T-cell (primary cell): ENCODE results near the gene C14orf132. TPM values are rescaled to one million over a fixed set of nuclear protein-coding genes. Genes with fewer than 3 reads are reported as not detected.

Source experiments
- ATAC-seq, 4 experiments: fragments of 200-7000 bp in 3 of 4; fragments of 150-1000 bp in 1 of 4; cut with Tn5 transposase; replicated peaks in 1 of 4; 1 replicate in 3 of 4; 2 replicates in 1 of 4; pipeline ENCODE4 v1.10.0; 2021; ENCODE audit warnings: moderate library complexity in 3 of 4, mild to moderate bottlenecking in 2 of 4, moderate number of reproducible peaks in 1 of 4
- CTCF ChIA-PET, 2 donors: fragments of 300-600 bp; sonication (Branson Sonifier 250); formaldehyde crosslinking; loops; one replicate each; lab custom pipeline; 2022; ENCODE audit warnings: antibody characterized with exemption in 2 of 2; lab: Charles Lee
- POLR2A ChIA-PET, 2 donors: fragments of 300-600 bp; sonication (Branson Sonifier 250); formaldehyde crosslinking; loops; one replicate each; lab custom pipeline; 2022; ENCODE audit warnings: antibody characterized with exemption in 2 of 2; lab: Charles Lee
- DNase-seq, 35 experiments: peaks; one replicate each; pipeline versions ENCODE4 v3.0.0 to v3.0.0-alpha.2; 2013 to 2023
- H3K27ac ChIP-seq: one replicate; pipeline ENCODE4 v1.5.1; 2013; ENCODE audit warnings: low read length
- H3K27me3 ChIP-seq, 2 experiments: replicated peaks in 1 of 2; 1 replicate in 1 of 2; 2 replicates in 1 of 2; pipeline versions ENCODE4 v1.6.1 to v1.7.0; 2013; ENCODE audit warnings: low read length in 1 of 2, mixed read lengths in 1 of 2; ENCODE audit not compliant: control insufficient read depth in 2 of 2, insufficient read depth in 2 of 2; ENCODE audit errors: extremely low read depth in 1 of 2
- H3K36me3 ChIP-seq, 2 donors: 1 replicate in 1 of 2; 2 replicates in 1 of 2; pipeline versions ENCODE4 v1.6.1 to v1.7.0; 2013; ENCODE audit warnings: low read length in 1 of 2; ENCODE audit not compliant: control insufficient read depth in 2 of 2, insufficient read depth in 1 of 2; ENCODE audit errors: extremely low read depth in 1 of 2
- H3K4me1 ChIP-seq, 2 experiments: 1 replicate in 1 of 2; 2 replicates in 1 of 2; pipeline versions ENCODE4 v1.6.1 to v1.7.0; 2013; ENCODE audit warnings: low read length in 2 of 2, mixed read lengths in 1 of 2; ENCODE audit not compliant: insufficient read depth in 2 of 2, control insufficient read depth in 1 of 2; ENCODE audit errors: extremely low read depth in 1 of 2
- H3K4me3 ChIP-seq, 2 donors: 1 replicate in 1 of 2; 2 replicates in 1 of 2; pipeline versions ENCODE4 v1.5.1 to v1.7.0; 2013; ENCODE audit warnings: mild to moderate bottlenecking in 2 of 2, low read length in 1 of 2, moderate library complexity in 1 of 2; ENCODE audit not compliant: control insufficient read depth in 1 of 2; ENCODE audit errors: extremely low read depth in 1 of 2
- H3K9me3 ChIP-seq: 2 replicates; pipeline ENCODE4 v1.7.0; 2013
- H3K27ac Mint-ChIP-seq, 2 donors: one replicate each; pipeline ENCODE4 v1.8.0; 2020 to 2021; ENCODE audit warnings: mild to moderate bottlenecking in 2 of 2, mixed read lengths in 2 of 2
- H3K27me3 Mint-ChIP-seq, 2 donors: one replicate each; pipeline ENCODE4 v1.8.0; 2021 to 2022; ENCODE audit warnings: mixed read lengths in 2 of 2
- H3K36me3 Mint-ChIP-seq: one replicate; pipeline ENCODE4 v1.8.0; 2021; ENCODE audit warnings: mixed read lengths
- H3K4me1 Mint-ChIP-seq, 3 donors: one replicate each; pipeline ENCODE4 v1.8.0; 2020 to 2022; ENCODE audit warnings: mixed read lengths in 3 of 3, mild to moderate bottlenecking in 1 of 3
- H3K4me3 Mint-ChIP-seq, 3 donors: one replicate each; pipeline ENCODE4 v1.8.0; 2020 to 2022; ENCODE audit warnings: mild to moderate bottlenecking in 3 of 3, mixed read lengths in 3 of 3, moderate library complexity in 3 of 3
- H3K9me3 Mint-ChIP-seq, 3 donors: one replicate each; pipeline ENCODE4 v1.8.0; 2020 to 2022; ENCODE audit warnings: mixed read lengths in 3 of 3
- WGBS: methylation state at CpG from one replicate; pipeline ENCODE4 v1.1.5; 2013; ENCODE audit warnings: missing lambda C conversion rate; ENCODE audit not compliant: insufficient coverage; 5-methylcytosine and 5-hydroxymethylcytosine counted together
- total RNA-seq, 35 experiments: library from RNA in 6 of 35; stranded (reverse) in 6 of 35; fragments of 120-200 nt in 1 of 35; gene quantifications; one replicate each; pipeline versions ENCODE4 v1.2.1 to v1.2.4 and lab custom pipeline; 2013 to 2026

Gene C14orf132
- total RNA-seq, 5 donors from 2014 or later (not counting 1 experiment from before 2014, with no cell fraction given) = 3.5 to 8.4 (median 5.2) TPM

DNA sequence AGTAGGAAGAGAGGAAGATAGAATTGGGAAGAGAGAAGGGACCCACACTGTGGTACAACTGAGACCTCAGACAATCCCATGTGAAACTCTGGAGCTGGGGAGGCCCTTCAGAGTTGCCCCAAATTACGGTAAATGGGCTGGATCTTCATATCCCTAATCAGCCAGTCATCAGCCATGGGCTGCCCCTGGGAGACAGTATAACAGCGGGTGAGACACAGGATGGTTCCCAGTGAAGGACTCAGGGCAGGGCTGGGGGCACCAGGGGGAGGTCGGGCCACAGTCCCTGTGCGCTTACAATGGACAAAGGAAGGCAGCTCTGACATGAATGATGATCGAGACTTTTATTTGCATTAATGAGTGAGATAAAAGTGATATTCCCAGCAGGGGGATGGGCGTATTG lies 91.2 kb downstream of the C14orf132 start:
- Histone ChIP-seq H3K27me3 (peaks cover 0 to 5% of the 10 kb centered on the region in 2 experiments), H3K27ac (no peak overlapping the region), H3K36me3 (no peaks in the 10 kb centered on the region), H3K9me3 (no peaks in the 10 kb centered on the region), H3K4me1 (peaks cover 18 to 22% of the 10 kb centered on the region in 2 experiments), H3K4me3 (no peak overlapping the region)
- peaks cover 8 to 26% of the 10 kb centered on the region in 2 donors for H3K27me3 Mint-ChIP-seq
- CTCF ChIA-PET = no interaction called here
- H3K27ac Mint-ChIP-seq = no peak overlapping the region
- H3K4me3 Mint-ChIP-seq = no peak overlapping the region
- WGBS = no CpG with 5 or more reads among the region's 6 CpGs
- H3K9me3 Mint-ChIP-seq = no peaks in the 10 kb centered on the region
- H3K4me1 Mint-ChIP-seq = peaks cover 19 to 33% (median 28%) of the 10 kb centered on the region in 3 donors
- POLR2A ChIA-PET = no interaction called here
- DNase-seq (no peak), ATAC-seq (no peak)
- H3K36me3 Mint-ChIP-seq = no peaks in the 10 kb centered on the region

GRCh38 chr14:96130854-96131253 lies 91.7 kb downstream of the C14orf132 start:
- Mint-ChIP-seq H3K9me3 (no peaks in the 10 kb centered on the region), H3K4me1 (peaks cover 14 to 28% (median 23%) of the 10 kb centered on the region in 3 donors), H3K27me3 (peaks cover 8 to 26% of the 10 kb centered on the region in 2 donors), H3K36me3 (no peaks in the 10 kb centered on the region), H3K4me3 (no peak overlapping the region), H3K27ac (no peak overlapping the region)
- H3K4me3 ChIP-seq = no peak overlapping the region
- ATAC-seq (no peak), DNase-seq (no peak)
- H3K27me3 ChIP-seq = peaks cover 0 to 5% of the 10 kb centered on the region in 2 experiments
- CTCF ChIA-PET = no interaction called here
- 38% methylated on average over 1 of the region's 2 CpGs for WGBS
- POLR2A ChIA-PET = no interaction called here
- no peak overlapping the region for H3K27ac ChIP-seq
- H3K9me3 ChIP-seq = no peaks in the 10 kb centered on the region
- no peaks in the 10 kb centered on the region for H3K36me3 ChIP-seq
- H3K4me1 ChIP-seq = peaks cover 13 to 17% of the 10 kb centered on the region in 2 experiments

DNA sequence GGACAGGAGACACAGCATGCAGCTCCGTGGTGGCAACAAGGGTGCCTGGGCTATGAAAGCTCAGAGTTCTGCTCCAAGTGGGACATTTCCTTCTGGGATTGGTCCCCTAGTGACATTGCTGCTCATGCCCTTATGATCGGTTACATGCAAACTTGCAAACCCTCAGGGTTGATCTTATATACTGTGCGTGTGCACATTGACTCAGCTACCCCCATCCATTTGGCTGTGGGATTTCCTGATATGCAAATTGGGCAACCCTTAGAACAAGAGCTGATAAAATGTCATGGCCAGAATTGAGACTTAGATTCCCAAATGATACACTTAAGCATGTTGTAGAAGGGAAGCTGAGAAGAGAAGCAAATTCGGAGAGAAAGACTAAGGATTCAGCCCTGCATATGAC lies 92.7 kb downstream of the C14orf132 start:
- H3K4me3 ChIP-seq = no peak overlapping the region
- no peak overlapping the region for H3K4me3 Mint-ChIP-seq
- ChIA-PET CTCF (interaction anchor here in 1 of 2 donors (0.6 kb wide), 1 partner anchor 1219 kb away, joined by 5 read pairs; no protein-coding TSS in a partner anchor), POLR2A (no interaction called here)
- H3K36me3 Mint-ChIP-seq = no peaks in the 10 kb centered on the region
- H3K27me3 Mint-ChIP-seq = peaks cover 8 to 26% of the 10 kb centered on the region in 2 donors
- H3K9me3 ChIP-seq = no peaks in the 10 kb centered on the region
- H3K36me3 ChIP-seq = no peaks in the 10 kb centered on the region
- no peak overlapping the region for H3K27ac ChIP-seq
- H3K27me3 ChIP-seq = peaks cover 0 to 5% of the 10 kb centered on the region in 2 experiments
- no peaks in the 10 kb centered on the region for H3K9me3 Mint-ChIP-seq
- DNase-seq (no peak), ATAC-seq (no peak)
- peaks cover 4 to 19% (median 13%) of the 10 kb centered on the region in 3 donors for H3K4me1 Mint-ChIP-seq
- WGBS = 38% methylated on average over 3 of the region's 4 CpGs
- H3K27ac Mint-ChIP-seq = no peak overlapping the region
- peaks cover 8 to 12% of the 10 kb centered on the region in 2 experiments for H3K4me1 ChIP-seq

- peaks cover 0 to 18% of the 10 kb centered on the region in 2 experiments for H3K27me3 ChIP-seq
- ChIA-PET POLR2A (no interaction called here), CTCF (interaction anchor here in 1 of 2 donors (0.6 kb wide), 1 partner anchor 605 kb away, joined by 8 read pairs; no protein-coding TSS in a partner anchor)
- no peaks in the 10 kb centered on the region for H3K36me3 ChIP-seq
- H3K4me1 ChIP-seq = no peaks in the 10 kb centered on the region
- no peak for DNase-seq
- H3K9me3 ChIP-seq = no peaks in the 10 kb centered on the region
- Mint-ChIP-seq H3K36me3 (no peaks in the 10 kb centered on the region), H3K27me3 (peaks cover 8 to 26% of the 10 kb centered on the region in 2 donors), H3K4me3 (no peak overlapping the region), H3K27ac (no peak overlapping the region), H3K4me1 (peaks cover 0 to 2% (median 0%) of the 10 kb centered on the region in 3 donors), H3K9me3 (peaks cover 7 to 8% (median 7%) of the 10 kb centered on the region in 3 donors)
- H3K4me3 ChIP-seq = no peak overlapping the region
- no peak for ATAC-seq
- no peak overlapping the region for H3K27ac ChIP-seq
- WGBS = 93% methylated on average over 2 of the region's 6 CpGs
Measured at GRCh38 chr14:96134508-96134907, 95.3 kb downstream of the C14orf132 start.

DNA sequence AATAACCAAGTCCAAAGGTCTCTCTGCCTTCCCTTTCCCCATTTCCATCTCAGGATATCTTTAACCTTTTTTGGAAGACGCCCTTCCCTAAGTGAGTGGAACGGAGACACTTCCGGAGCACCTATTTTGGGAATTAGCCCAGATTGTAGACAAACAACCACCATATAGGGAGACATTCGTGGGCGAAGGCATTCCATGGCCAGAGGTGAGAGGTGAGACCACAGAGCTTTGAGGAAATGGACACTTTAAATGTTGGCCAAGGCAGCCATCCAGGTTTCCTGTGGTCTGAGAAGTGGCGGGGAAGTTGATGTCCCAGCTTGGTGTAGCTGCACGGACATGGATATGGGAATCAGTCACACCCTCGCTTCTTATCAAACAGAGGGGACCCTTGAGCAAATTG lies 96.1 kb downstream of the C14orf132 start:
- ChIA-PET CTCF (no interaction called here), POLR2A (interaction anchor here in 1 of 2 donors (0.6 kb wide), 1 partner anchor 54 kb away, joined by 3 read pairs; no protein-coding TSS in a partner anchor)
- Histone ChIP-seq H3K36me3 (no peaks in the 10 kb centered on the region), H3K27me3 (peaks cover 0 to 17% of the 10 kb centered on the region in 2 experiments), H3K9me3 (no peaks in the 10 kb centered on the region), H3K4me1 (no peaks in the 10 kb centered on the region), H3K4me3 (no peak overlapping the region), H3K27ac (no peak overlapping the region)
- Mint-ChIP-seq H3K27me3 (peaks cover 8 to 26% of the 10 kb centered on the region in 2 donors), H3K36me3 (no peaks in the 10 kb centered on the region), H3K4me3 (no peak overlapping the region), H3K4me1 (no peaks in the 10 kb centered on the region), H3K27ac (no peak overlapping the region), H3K9me3 (peaks cover 7 to 8% (median 7%) of the 10 kb centered on the region in 3 donors)
- WGBS = 41% methylated on average over 3 of the region's 8 CpGs
- no peak for DNase-seq
- ATAC-seq = no peak

DNA sequence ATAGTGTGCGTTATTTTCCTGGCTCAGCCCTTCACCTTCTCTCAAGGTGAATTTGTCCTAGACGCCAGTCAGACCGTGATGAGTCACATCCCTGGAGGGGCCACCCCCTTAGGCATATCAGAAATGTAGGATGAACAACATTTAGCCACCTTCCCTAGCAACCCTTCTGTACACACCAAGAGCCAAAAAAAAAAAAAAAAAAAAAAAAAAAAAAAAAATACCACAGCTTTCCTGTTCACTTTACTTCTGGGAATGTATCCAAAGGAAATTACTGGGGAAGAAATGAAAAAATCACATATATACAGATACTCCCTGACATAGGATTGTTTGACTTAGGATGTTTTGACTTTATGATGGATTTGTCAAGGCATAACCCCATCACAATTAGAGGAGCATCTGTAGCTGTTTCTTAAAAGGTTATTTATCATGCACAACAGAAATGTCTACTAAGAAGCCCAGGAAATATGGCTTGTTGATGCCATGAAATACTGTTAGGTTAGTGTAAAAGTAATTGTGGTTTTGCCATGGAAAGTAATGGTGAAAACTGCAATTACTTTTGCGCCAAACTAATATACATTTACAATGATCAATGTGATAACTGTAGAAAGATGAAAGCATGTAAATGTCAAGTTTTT lies 97.3 kb downstream of the C14orf132 start:
- Mint-ChIP-seq H3K27me3 (peaks cover 8 to 26% of the 10 kb centered on the region in 2 donors), H3K4me1 (no peaks in the 10 kb centered on the region), H3K4me3 (no peak overlapping the region), H3K27ac (no peak overlapping the region), H3K36me3 (no peaks in the 10 kb centered on the region), H3K9me3 (peaks cover 7 to 8% (median 7%) of the 10 kb centered on the region in 3 donors)
- peaks cover 0 to 19% of the 10 kb centered on the region in 2 experiments for H3K27me3 ChIP-seq
- no peaks in the 10 kb centered on the region for H3K9me3 ChIP-seq
- no CpG with 5 or more reads among the region's 4 CpGs for WGBS
- no peak for ATAC-seq
- H3K36me3 ChIP-seq = no peaks in the 10 kb centered on the region
- POLR2A ChIA-PET = no interaction called here
- H3K4me1 ChIP-seq = no peaks in the 10 kb centered on the region
- H3K27ac ChIP-seq = no peak overlapping the region
- DNase-seq = no peak
- CTCF ChIA-PET = interaction anchor here in 1 of 2 donors (0.6 kb wide), 1 partner anchor 435 kb away, joined by 7 read pairs; no protein-coding TSS in a partner anchor
- H3K4me3 ChIP-seq = no peak overlapping the region
